ENCODE data around the gene MYMX.

- no peak for TF ChIP-seq HOXC10 (CRISPR knock-in tag; IDR thresholded peaks at IDR 0.05)
- no peak for TF ChIP-seq ZNF747 (tag by site-specific recombination; IDR thresholded peaks at IDR 0.05)
- TF ChIP-seq CTCF (tag by site-specific recombination; IDR thresholded peaks at IDR 0.05), result no peak
- no peak for TF ChIP-seq ZNF791 (tag by site-specific recombination; IDR thresholded peaks at IDR 0.05)
- no peak for TF ChIP-seq ZNF416 (tag by site-specific recombination; IDR thresholded peaks at IDR 0.05)
- TF ChIP-seq ZNF132 (tag by site-specific recombination; IDR thresholded peaks at IDR 0.05; ENCODE audit: borderline replicate concordance), result no peak
- TF ChIP-seq ZNF548 (tag by site-specific recombination; IDR thresholded peaks at IDR 0.05), result no peak
- TF ChIP-seq MEIS1 (CRISPR knock-in tag; IDR thresholded peaks at IDR 0.05; ENCODE audit: borderline replicate concordance), result no peak
- peak; percentile 33; the same call in 1 of the 2 replicates for TF ChIP-seq KLF9 (tag by site-specific recombination; IDR thresholded peaks at IDR 0.05; ENCODE audit: low read depth)
- TF ChIP-seq SCRT2 (tag by site-specific recombination; IDR thresholded peaks at IDR 0.05), result peak; percentile 95
- TF ChIP-seq ZBTB11 (tag by site-specific recombination; conservative IDR thresholded peaks at IDR 0.05; ENCODE audit: low read depth), result no peak
Observed at GRCh38 chr6:44219053-44219814, 2.5 kb downstream of the MYMX start.

Data from HEK293 (cell line).